Hippocampal formation (tissue), 2 donors: ENCODE measurements around the gene CAMKK1.
"Not testable (repeated sequence)": the region's sequence is repeated elsewhere in the genome, so short reads cannot be mapped to it uniquely, and the experiment has no call there.

Experiments
- DNase-seq, 2 donors: peaks; one replicate each; lab custom pipeline; 2025; lab: John Stamatoyannopoulos, UW

Gene CAMKK1

DNA sequence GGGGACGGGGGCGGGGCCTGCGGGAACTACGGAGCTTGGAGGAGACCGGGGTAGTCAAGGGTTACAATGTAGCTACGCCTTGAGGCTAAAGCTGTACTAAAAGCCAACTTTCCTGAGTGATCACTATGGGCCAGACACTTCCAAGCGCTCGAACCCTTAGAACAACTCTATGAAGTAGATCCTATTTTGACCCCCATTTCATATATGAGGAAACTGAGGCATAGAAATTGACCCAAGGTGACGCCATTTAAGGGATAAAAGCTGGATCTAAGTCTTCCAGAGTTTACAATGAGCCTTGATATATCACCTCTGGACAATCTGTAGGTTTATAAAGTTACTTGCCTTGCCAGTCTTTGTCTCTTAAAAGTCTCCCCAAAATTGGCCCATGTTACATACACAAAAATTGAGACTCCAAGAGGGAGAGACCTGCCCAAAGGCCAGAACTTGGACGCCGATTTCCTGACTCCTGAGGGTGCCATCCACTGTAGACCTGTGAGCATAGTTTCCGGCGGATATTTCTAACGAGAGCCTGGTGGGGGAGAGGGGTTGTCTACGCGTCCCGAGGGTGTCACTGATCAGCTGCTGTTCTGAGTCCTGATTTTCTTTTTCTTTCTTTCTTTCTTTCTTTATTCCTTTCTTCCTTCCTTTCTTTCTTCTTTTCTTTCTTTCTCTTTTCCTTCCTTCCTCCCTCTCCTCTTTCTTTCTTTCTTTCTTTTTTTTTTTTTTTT is 46.3 kb downstream of the CAMKK1 start:
- no peak for DNase-seq

DNA sequence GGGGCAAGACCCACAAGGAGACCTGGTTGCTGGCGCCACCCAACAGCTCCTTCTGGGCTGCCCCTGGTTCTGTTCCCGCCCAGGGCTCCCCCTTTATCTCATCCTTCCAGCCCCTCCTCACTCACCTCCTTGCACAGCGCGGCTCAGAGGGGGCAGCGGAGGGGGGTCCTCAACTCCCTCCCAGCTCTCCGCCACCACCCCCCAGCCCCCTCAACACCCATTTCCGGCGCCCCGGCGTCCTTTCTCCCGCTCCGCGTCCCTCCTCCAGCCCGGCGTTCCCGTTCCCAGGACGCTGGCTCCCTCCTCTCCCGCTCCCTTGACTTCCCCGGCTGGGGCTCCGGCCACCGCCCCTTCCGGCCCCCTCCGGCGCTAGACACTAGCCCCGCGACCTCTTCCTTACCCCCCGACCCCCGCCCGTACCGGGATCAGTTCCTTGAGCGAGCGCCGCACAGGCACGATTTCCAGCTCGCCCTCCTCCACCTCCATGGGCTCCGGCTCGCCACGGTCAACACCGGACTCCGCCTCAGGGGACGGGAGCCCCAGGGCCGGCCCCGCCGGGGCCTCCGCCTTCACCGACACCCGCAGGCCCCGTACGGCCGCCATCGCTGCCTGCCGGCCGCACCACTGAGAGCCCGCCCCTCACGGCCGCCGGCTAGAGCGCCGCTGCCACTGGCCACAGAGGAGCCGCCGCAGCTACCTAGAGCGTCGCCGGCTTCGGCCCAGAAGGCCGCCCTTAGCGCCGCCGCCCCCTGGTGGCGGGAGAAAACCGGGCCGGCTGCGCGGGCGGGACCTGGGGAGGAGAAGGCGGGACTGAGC is 47.0 kb downstream of the CAMKK1 start, which contains the start of gene NCBP3:
NCBP3 (minus strand) TSS at position 626 of the 816 bp plus-strand sequence; CDS start at position 603, 23 bp downstream.
- DNase-seq = peak; percentile 88 to 94

DNA sequence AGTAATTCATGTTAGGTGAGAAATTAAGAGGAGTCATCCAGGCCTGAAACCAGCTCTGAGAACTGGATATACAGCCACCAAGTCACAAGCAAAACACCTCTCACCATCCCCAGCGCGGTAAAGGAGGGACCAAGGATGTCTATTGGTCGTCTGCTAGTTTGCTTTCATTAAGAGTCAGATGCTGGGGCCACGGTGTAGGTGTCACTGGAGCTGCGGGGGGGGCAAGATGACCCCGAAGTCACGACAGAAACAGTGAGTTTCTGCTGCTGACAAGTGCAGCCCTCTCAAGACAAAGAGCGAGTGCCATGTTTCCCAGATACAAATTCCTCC is 47.6 kb downstream of the CAMKK1 start:
- no peak for DNase-seq

DNA sequence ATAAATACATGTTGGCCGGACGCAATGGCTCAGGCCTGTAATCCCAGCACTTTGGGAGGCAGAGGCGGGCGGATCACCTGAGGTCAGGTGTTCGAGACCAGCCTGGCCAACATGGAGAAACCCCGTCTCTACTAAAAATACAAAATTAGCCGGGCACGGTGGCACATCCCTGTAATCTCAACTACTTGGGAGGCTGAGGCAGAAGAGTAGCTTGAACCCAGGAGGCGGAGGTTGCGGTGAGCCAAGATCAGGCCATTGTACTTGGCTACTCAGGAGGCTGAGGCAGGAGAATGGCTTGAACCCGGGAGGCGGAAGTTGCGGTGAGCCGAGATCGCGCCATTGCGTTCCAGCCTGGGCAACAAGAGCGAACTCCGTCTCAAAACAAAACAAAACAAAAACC is 48.3 kb downstream of the CAMKK1 start:
- not testable (repeated sequence) for DNase-seq

DNA sequence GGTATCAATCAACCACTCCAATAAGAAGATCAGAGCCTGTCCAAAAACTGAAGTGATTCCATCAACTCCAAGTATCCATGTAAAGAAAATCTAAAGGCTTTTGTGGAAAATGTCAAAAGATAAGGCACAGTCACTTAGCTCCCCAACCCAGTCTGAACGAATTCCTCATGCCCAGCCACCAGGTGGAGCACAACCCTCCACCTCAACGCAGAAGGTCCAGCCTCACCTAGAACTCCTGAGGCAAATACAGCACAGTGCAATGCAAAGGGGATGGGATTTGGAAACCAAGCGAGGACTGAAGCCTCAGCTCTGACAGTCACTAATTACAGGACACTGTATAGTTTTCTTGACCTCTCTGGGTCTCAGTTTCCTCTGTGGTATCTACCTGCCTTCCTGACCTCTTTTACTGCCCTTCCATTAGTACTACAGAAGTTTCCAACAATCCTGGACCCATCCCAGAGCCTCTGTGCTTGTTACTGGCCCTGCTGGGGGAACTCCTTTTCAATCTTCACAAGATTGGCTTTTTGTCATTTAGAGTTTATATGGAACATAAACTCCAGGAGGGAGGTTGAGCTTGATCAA is 48.8 kb downstream of the CAMKK1 start:
- DNase-seq = no peak

DNA sequence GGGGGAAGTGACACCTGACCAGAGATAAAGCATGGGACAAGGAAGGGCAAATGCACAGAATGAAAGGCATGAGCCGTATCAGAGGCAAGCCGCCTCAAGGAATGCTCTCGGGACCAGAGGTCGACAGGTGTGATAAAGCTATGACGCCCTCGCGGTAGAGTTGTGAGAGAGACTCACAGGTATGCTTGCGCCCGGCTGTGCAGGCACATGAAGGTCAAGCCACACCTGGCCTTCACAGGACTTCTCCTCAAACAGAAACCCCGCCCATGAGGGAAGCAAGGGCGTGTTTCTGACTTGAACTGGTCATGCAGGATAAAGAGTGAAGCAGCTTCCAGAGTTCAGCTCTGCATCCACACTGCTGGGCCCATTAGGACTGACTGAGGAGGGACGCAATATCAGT is 54.6 kb downstream of the CAMKK1 start:
- DNase-seq = no peak

DNA sequence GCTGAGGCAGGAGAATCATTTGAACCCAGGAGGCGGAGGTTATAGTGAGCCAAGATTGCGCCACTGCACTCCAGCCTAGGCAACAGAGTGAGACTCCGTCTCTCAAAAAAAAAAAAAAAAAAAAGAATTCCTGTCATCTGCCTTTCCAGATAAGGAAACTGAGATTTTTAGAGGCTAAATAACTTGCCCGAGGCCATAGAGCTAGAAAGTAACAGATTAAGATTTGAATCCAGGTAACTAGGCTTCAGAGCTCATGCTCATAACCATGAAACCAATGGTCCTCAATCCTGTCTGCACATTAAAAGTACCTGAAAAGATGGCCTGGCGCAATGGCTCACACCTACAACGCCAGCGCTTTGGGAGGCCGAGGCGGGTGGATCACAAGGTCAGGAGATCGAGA is 56.3 kb downstream of the CAMKK1 start:
- DNase-seq = no peak

DNA sequence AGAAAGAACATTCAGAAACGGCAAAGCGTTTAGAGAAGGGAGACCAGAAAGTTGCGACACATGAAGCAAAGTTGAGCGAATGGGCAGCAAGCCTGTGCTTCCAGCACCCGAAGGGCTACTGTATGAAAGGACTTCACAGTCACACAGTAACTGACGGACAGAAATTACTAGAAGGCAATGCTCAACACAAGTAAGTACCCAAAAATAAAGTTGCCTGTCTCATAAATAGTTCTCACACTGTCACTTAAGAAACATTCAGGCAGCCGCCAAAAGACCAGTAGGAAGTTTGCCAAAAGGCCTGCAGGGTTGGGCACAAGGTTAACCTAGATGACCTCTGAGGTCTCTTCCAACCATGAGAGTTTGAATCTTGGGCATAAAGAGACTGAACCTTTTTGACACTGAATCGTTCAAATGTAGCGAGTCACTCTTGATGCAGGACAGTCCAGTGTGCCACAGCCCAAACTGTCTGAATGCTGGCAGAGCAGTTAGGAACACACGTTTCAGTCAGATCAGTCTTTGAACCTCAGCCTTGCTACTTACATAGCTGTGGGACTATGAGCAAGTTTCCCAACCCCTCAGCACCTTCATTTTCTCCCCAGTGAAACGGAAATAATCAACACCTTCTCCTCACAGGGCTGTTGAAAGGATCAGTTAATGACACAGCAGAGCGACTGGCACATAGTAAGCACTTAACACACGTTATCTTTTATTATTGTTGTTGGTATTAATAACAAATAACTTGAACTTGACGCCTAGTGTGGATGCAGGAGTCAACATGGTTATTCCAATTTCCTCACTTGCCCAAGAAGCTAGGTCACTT is 57.2 kb downstream of the CAMKK1 start:
- no peak for DNase-seq

DNA sequence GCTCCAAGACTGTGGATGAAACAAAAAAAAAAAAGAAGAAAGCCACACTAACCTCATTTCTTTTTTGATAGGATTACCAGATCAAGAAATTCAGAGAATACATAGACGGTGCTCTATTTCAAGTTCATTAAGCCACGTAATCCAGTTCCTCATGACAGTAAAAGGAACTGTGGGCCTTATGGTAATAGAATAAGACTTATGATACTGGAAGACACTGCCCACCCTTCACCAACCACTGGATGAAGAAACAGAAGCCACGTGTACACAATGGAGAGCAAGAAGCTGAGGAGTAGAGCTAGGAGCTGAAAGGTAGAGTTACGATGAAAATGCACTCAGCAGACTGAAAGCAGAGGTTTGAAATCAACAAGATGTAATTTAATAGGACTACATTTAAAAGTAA is 58.0 kb downstream of the CAMKK1 start:
- DNase-seq = no peak

DNA sequence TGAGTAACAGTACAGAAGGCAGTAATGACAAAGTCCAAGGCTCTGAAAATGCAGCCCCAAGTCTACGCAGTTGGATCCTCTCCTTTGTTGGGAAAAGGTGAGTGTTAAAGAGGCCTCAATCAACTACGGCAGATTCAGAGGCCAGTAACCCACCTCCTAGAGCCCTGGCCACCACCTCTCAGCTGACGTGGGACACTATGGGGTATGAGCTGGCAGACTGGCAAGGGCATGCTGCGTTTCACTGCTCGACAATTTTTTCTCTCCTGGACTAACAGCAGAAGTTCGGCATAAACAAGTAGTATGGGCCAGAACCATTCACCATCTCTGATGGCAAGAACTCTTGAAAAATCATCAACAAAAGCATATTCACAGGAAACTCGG is 64.0 kb downstream of the CAMKK1 start:
- DNase-seq = no peak

DNA sequence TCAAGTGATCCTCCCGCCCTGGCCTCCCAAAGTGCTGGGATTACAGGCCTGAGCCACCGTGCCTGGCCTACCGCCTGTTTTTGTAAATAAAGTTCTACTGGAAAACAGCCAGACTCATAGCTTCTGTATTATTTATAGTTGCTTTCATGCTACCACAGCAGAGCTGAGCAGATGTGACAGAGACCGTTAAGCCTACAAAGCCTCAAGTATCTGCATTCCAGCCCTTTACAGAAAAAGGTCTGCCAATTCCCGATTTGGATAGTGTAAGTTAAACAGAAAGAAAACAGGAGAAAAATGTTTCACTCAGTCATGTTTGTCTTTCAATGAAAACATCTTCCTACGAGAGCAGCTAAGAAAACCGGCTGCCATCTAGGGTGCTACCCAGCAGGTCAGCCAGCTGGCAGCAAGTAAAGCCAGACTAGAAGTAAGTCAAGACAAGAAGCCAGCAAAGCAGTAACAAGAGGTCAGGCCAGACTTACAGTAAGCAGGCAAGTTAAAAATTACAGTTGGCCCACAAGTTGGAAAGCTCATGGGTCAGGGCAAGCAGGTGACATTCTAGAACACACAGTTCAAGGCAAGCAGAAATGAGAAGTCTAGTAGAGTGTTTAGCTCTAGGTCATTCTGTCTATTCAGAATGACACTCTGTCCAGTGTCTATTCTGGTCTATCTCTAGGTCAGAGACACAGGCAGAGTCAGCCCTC is 64.6 kb downstream of the CAMKK1 start:
- DNase-seq = no peak

DNA sequence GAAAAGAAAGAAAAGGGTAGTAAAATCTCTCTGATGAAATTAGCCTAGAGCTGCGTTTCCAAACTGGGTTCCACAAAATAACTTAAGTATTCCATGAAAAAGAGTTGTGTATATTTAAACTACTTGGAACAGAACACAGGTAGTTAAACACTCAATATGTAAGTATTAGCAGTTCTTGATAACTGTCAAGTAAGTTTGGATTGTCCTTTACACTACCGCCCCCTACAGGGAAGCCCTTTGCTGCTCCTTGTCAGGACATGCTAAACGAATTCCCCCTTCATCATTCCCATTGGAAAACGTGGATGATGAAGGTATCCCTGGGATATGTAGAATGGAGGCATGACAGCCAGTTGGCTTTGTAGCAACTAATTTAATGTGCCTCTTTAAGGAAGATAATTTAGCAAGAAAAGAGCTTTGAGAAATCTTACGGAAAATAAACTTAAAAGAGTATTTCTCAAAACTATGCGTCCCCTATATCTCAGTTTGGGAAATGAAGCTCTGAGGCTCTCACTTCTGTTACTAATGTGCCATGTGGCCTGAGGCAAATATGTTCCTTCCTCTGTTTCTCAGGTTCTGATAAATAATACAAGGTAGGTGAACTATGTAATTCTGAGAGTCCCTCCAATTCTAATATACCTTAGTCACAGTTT is 65.6 kb downstream of the CAMKK1 start:
- DNase-seq = peak; percentile 45 to 58

DNA sequence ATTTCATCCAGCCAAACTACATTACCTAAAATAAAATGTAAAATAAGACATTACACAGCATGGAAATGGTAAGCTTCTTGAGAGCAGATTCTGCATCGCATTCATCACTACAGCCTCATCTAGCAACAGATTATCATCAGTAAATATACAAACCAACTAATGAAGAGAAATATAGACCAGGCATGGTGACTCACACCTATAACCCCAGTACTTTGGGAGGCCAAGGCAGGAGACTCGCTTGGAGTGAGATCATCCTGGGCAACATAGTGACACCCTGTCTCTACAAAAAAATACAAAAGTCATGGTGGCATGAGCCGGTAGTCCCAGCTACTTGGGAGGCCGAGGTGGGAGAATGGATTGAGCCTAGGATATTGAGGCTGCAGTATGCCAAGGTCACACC is 66.7 kb downstream of the CAMKK1 start:
- no peak for DNase-seq

DNA sequence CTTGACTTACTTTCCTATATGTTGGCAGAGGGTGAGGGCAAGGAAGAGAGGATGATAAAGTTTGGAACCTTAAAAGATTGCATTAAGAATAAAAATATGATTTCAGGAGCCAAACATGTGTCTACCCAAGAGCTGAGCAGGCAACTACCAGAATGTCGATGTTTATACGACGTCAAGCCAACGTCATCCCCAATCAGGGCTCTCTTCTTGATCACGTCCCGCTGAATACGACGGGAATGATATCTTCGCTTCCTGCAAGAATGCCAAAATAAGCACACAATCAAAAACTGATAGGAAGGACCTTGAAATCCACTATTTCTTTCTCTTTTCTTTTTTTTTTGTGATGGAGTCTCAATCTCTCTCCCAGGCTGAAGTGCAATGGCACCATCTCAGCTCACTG is 71.8 kb downstream of the CAMKK1 start:
- DNase-seq = no peak

DNA sequence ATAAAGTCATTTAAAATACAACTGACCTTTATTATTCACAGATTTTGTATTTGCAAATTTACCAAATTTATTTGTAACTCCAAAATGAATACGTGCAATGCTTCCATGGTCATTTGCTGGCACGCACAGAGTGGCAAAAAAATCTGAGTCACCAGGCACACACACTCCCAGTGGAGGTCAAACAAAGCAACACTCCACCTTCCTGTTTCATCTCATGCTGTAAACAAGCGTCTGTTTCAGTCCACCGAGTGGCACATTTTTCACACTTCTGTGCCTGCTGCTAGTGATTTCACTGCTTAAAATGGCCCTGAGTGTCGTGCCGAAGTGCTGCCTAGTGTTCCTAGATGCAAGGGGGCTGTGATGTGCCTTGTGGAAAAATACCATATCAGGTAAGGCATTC is 74.1 kb downstream of the CAMKK1 start:
- DNase-seq = no peak

DNA sequence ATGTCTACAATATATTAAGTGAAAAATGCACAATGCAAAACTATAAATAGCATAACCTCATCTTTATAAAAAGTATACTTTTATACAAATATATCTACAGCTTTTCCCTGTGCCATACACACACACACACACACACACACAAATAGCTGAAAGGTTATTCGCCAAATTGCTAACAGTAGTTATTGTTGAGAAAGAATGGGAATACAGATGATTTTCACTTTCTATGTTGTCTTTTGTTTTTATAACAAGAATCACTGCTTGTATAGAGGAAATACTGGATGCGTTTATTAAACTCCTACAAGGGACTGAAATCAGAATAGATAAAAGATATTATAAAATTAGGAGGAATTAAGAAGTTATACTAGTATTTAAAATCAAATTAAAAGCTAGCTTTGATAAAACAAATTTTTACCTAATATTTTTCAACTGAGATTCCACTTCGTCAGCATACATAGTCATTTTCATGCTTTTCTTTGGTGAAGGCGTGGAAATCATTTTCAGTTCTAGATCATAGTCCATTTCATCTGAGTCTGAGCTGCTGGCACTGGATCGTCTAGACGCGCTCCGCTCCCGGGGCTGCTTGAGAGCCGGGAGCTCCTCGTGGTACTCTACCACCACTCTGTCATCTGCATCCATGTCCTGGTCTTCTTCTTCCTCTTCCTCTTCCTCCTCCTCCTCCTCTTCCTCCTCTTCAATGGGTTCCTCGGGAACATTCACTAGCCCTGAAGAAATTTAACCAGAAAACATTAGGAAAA is 74.8 kb downstream of the CAMKK1 start:
- peak in 1 of 2 donors; percentile 45 for DNase-seq

DNA sequence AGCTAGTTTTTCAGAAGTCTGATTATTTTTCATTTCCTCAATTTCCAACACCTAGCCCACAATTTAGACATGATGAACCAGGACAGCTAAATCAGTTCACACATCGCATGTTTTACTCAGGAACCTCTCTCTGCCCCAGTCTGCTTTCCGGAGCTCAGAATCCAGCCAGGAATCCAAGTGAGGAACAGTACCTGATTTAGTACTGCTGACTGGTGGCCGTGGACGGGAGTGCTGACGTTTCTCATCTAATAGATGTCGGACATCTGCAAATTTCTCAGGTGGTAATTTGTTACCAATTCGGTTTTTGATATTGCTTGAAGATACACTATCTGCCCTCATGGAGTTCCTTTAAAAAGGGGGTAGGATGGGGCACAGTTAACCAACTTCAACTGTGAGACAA is 76.9 kb downstream of the CAMKK1 start:
- no peak for DNase-seq

DNA sequence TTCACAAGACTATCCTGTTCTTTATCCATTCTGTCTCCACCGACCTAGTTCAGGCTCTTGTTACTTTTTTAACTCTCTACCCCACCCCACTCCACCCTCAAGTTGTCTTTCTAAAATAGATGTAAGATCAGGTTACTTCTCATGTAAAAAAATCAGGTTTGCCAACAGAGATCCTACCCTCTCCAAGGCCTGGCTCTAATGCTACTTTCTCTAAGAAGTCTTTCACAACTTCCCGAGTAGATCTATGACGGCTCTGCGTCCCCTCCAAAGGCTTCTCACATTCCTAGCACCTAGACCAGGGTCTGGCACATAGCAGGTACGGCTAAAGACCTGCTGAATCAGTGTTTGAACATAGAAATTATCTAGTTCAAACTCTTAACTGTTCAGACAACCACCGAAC is 77.7 kb downstream of the CAMKK1 start:
- DNase-seq = no peak

DNA sequence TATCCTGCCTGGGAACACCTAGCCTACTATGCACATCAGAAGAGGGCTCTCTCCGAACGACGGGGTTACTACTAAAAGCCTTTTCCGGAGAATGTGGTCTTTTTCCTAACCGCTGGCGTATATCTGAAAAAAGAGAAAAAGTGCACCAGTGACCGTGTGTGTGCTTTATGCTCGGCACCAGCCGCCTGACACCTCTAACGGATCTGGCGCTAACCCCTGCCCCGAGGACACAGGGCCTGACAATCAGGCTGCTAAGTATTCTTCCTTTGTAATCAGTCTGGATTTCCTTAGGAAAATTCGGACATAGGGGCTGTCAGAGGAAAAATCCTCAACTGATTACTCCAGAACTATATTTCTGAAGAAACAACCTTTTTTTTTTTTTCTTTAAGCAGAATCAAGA is 78.5 kb downstream of the CAMKK1 start:
- no peak for DNase-seq

DNA sequence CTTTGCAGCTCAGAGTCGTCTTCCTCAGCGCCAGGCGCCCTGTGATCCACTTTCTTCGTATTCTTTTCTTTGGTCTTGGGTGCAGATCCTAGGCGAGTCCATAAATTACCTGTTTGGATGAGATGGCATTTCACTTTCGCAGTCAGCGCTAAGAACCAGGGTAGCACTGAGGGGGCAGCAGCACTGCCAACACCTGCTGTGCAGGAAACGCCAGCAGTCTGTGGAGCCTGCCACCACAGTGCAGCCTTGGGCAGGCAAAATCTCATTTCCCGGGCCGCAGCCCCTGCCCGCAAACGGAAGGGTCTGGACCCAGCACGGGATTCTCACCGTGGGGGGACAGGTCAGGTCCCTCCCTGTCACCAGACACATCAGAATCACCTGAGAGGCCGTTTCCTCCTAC is 79.7 kb downstream of the CAMKK1 start:
- DNase-seq = no peak
